Muscle of leg (tissue), 11 donors: Measurements from ENCODE around the gene VSIG2. TPM values are rescaled to one million over a fixed set of nuclear protein-coding genes. Genes with fewer than 3 reads are reported as not detected.

Experiments
- DNase-seq: peaks from one replicate; pipeline ENCODE4 v3.0.0; 2013
- H3K27ac ChIP-seq: one replicate; pipeline ENCODE4 v1.5.1; 2013; ENCODE audit warnings: mild to moderate bottlenecking, low read length, control low read depth
- H3K27me3 ChIP-seq: one replicate; pipeline ENCODE4 v1.6.1; 2013; ENCODE audit warnings: low read length; ENCODE audit not compliant: control insufficient read depth, insufficient read depth
- H3K36me3 ChIP-seq: one replicate; pipeline ENCODE4 v1.6.1; 2013; ENCODE audit warnings: low read length; ENCODE audit not compliant: control insufficient read depth, insufficient read depth
- H3K4me1 ChIP-seq: one replicate; pipeline ENCODE4 v1.6.1; 2013; ENCODE audit warnings: low read length; ENCODE audit not compliant: control insufficient read depth, insufficient read depth
- H3K4me3 ChIP-seq: one replicate; pipeline ENCODE4 v1.5.1; 2013; ENCODE audit warnings: low read length, control low read depth
- H3K9me3 ChIP-seq: replicated peaks from 2 replicates; pipeline ENCODE4 v1.6.1; 2013; ENCODE audit warnings: low read depth, low read length; ENCODE audit not compliant: control insufficient read depth
- WGBS: methylation state at CpG from one replicate; pipeline ENCODE4 v1.1.5; 2013; ENCODE audit warnings: missing lambda C conversion rate; ENCODE audit not compliant: insufficient coverage; 5-methylcytosine and 5-hydroxymethylcytosine counted together
- polyA plus RNA-seq, 8 donors: library from polyadenylated mRNA; unstranded; fragments of 120-200 nt; gene quantifications; one replicate each; pipeline versions ENCODE4 v1.2.1 to v1.2.3, GENCODE V29; 2013; ENCODE audit warnings: inconsistent platforms in 1 of 8, low replicate concordance in 1 of 8; ENCODE audit not compliant: insufficient read length in 8 of 8, insufficient read depth in 1 of 8
- total RNA-seq: library from RNA; stranded (reverse); fragments of 120-200 nt; gene quantifications from one replicate; pipeline ENCODE4 v1.2.4, GENCODE V29; 2013

VSIG2 gene
- total and polyA plus RNA-seq, 9 donors = 0.49 to 2.3 (median 1.3) TPM

DNA sequence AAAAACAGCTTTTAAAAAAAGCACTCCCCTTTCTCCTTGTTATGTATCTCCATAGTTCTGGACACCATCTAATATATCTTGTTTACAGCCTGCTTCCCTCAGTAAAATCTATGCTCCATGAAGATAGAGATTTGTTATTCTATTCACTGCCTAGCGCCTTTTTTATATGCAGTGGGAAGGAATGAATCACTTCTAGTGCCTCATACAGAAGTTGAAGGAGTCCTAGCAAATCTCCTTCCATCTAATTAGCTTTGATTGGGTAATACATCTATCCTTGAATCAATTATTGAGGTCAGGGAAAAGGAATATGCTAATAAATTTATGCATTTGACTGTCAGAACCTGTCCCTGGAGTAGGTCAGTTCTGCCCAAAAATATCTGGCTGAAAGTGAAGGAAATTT lies 52.5 kb downstream of the VSIG2 start:
- Histone ChIP-seq H3K27me3 (no peaks in the 10 kb centered on the region), H3K4me3 (no peak overlapping the region), H3K36me3 (no peaks in the 10 kb centered on the region), H3K27ac (no peak overlapping the region), H3K9me3 (no peaks in the 10 kb centered on the region), H3K4me1 (no peaks in the 10 kb centered on the region)
- no peak for DNase-seq
- WGBS = no CpG with 5 or more reads among the region's 1 CpG

Other genes starting within 250 kb of the VSIG2 start
- gene OR8B12, start 208.6 kb downstream of the VSIG2 start, total RNA-seq = not detected
- gene OR8B12, start 208.6 kb downstream of the VSIG2 start, polyA plus RNA-seq = under 1 TPM in 1 of 8 donors, not detected in 7; 0.09 TPM
- gene OR8A1, start 182.3 kb downstream of the VSIG2 start, total RNA-seq = 0.22 TPM
- gene OR8A1, start 182.3 kb downstream of the VSIG2 start, polyA plus RNA-seq = under 1 TPM; 0.09 to 0.71 (median 0.26) TPM
- gene PANX3, start 140.8 kb downstream of the VSIG2 start, total RNA-seq = 0.04 TPM
- gene PANX3, start 140.8 kb downstream of the VSIG2 start, polyA plus RNA-seq = under 1 TPM in 1 of 8 donors, not detected in 7; 0.08 TPM
- gene TBRG1, start 129.4 kb downstream of the VSIG2 start, total RNA-seq = 15.8 TPM
- 10 to 100 TPM; 19.1 to 23.4 (median 21.2) TPM for gene TBRG1, start 129.4 kb downstream of the VSIG2 start, polyA plus RNA-seq
- 4.9 TPM for gene SIAE, start 78.5 kb downstream of the VSIG2 start, total RNA-seq
- gene SIAE, start 78.5 kb downstream of the VSIG2 start, polyA plus RNA-seq = 1 to 10 TPM; 5.5 to 10.0 (median 6.3) TPM
- 3.5 TPM for gene SPA17, start 78.4 kb downstream of the VSIG2 start, total RNA-seq
- 1 to 10 TPM; 4.3 to 6.6 (median 4.4) TPM for gene SPA17, start 78.4 kb downstream of the VSIG2 start, polyA plus RNA-seq
- 0.66 TPM for gene NRGN, start 12.3 kb downstream of the VSIG2 start, total RNA-seq
- 1 to 10 TPM; 4.9 to 9.0 (median 6.3) TPM for gene NRGN, start 12.3 kb downstream of the VSIG2 start, polyA plus RNA-seq
- 18.0 TPM for gene ESAM, start 10.0 kb upstream of the VSIG2 start, total RNA-seq
- gene ESAM, start 10.0 kb upstream of the VSIG2 start, polyA plus RNA-seq = 10 to 100 TPM; 46.2 to 70.3 (median 58.5) TPM
- 13.4 TPM for gene MSANTD2, start 48.2 kb upstream of the VSIG2 start, total RNA-seq
- 10 to 100 TPM; 11.5 to 18.7 (median 15.1) TPM for gene MSANTD2, start 48.2 kb upstream of the VSIG2 start, polyA plus RNA-seq
- 18.5 TPM for gene ROBO3, start 113.2 kb upstream of the VSIG2 start, total RNA-seq
- gene ROBO3, start 113.2 kb upstream of the VSIG2 start, polyA plus RNA-seq = 10 to 100 TPM; 15.9 to 33.6 (median 26.0) TPM
- 17.8 TPM for gene ROBO4, start 145.6 kb upstream of the VSIG2 start, total RNA-seq
- 10 to 100 TPM; 23.8 to 40.7 (median 31.9) TPM for gene ROBO4, start 145.6 kb upstream of the VSIG2 start, polyA plus RNA-seq
- not detected for gene HEPN1, start 167.0 kb upstream of the VSIG2 start, total RNA-seq
- gene HEPN1, start 167.0 kb upstream of the VSIG2 start, polyA plus RNA-seq = under 1 TPM in 4 of 8 donors, not detected in 4; 0.10 to 0.15 (median 0.12) TPM
- under 0.01 TPM for gene HEPACAM, start 183.8 kb upstream of the VSIG2 start, total RNA-seq
- under 1 TPM in 7 of 8 donors, not detected in 1; 0.10 to 0.49 (median 0.19) TPM for gene HEPACAM, start 183.8 kb upstream of the VSIG2 start, polyA plus RNA-seq
- gene CCDC15, start 201.9 kb upstream of the VSIG2 start, total RNA-seq = 4.0 TPM
- gene CCDC15, start 201.9 kb upstream of the VSIG2 start, polyA plus RNA-seq = 1 to 10 TPM; 2.3 to 3.6 (median 3.0) TPM